GM23338 (cell line): ENCODE results near the gene SRD5A2. TPM values are rescaled to one million over a fixed set of nuclear protein-coding genes. Genes with fewer than 3 reads are reported as not detected.

Experiments
- ATAC-seq: fragments of 200-7000 bp; cut with Tn5 transposase; 3 replicates; pipeline ENCODE4 v1.9.1; 2020
- DNase-seq: peaks from one replicate; pipeline ENCODE4 v3.0.0-alpha.2; 2015; ENCODE audit warnings: low spot score
- H2AFZ ChIP-seq: fragments of 200-600 bp; sonication (generic); 2 replicates; pipeline ENCODE4 v1.8.0; 2016; ENCODE audit warnings: antibody characterized with exemption, mild to moderate bottlenecking, moderate library complexity
- H3F3A ChIP-seq: fragments of 200-600 bp; sonication (generic); replicated peaks from 2 replicates; pipeline ENCODE4 v1.8.0; 2017; ENCODE audit warnings: antibody characterized with exemption, mixed run types, low read depth
- H3K27ac ChIP-seq: fragments of 200-600 bp; sonication (generic); 2 replicates; pipeline ENCODE4 v1.6.1; 2016; ENCODE audit warnings: low read depth
- H3K27me3 ChIP-seq: fragments of 200-600 bp; sonication (generic); 2 replicates; pipeline ENCODE4 v1.8.0; 2016; ENCODE audit warnings: mild to moderate bottlenecking, mixed run types, moderate library complexity; ENCODE audit not compliant: insufficient read depth
- H3K36me3 ChIP-seq: fragments of 200-600 bp; sonication (generic); 2 replicates; pipeline ENCODE4 v1.8.0; 2016; ENCODE audit warnings: mild to moderate bottlenecking; ENCODE audit not compliant: insufficient read depth
- H3K4me1 ChIP-seq: fragments of 200-600 bp; sonication (generic); 2 replicates; pipeline ENCODE4 v1.8.0; 2016; ENCODE audit warnings: mild to moderate bottlenecking, moderate library complexity; ENCODE audit not compliant: insufficient read depth
- H3K4me2 ChIP-seq: fragments of 200-600 bp; sonication (generic); 2 replicates; pipeline ENCODE4 v1.7.1; 2017; ENCODE audit warnings: mixed run types
- H3K4me3 ChIP-seq: fragments of 200-600 bp; sonication (generic); 2 replicates; pipeline ENCODE4 v1.6.1; 2016; ENCODE audit warnings: mixed run types
- H3K79me2 ChIP-seq: fragments of 200-600 bp; sonication (generic); replicated peaks from 2 replicates; pipeline ENCODE4 v1.8.0; 2017; ENCODE audit warnings: mild to moderate bottlenecking; ENCODE audit not compliant: insufficient read depth
- H3K9me2 ChIP-seq: fragments of 200-600 bp; sonication (generic); 2 replicates; pipeline ENCODE4 v1.8.0; 2017; ENCODE audit not compliant: insufficient read depth
- H4K20me1 ChIP-seq: fragments of 200-600 bp; sonication (generic); replicated peaks from 2 replicates; pipeline ENCODE4 v1.8.0; 2017; ENCODE audit warnings: mild to moderate bottlenecking; ENCODE audit not compliant: insufficient read depth
- H3K27ac Mint-ChIP-seq: 2 replicates; pipeline ENCODE4 v1.8.0; 2020; ENCODE audit warnings: inconsistent platforms, mild to moderate bottlenecking, moderate library complexity, mixed read lengths
- H3K27me3 Mint-ChIP-seq: 3 replicates; pipeline ENCODE4 v1.8.0; 2022; ENCODE audit warnings: low read depth, mild to moderate bottlenecking, moderate library complexity, mixed read lengths, inconsistent platforms; ENCODE audit not compliant: insufficient read depth, poor library complexity
- H3K36me3 Mint-ChIP-seq: 3 replicates; pipeline ENCODE4 v1.8.0; 2021; ENCODE audit warnings: low read depth, mild to moderate bottlenecking, inconsistent platforms, moderate library complexity, mixed read lengths
- H3K4me1 Mint-ChIP-seq: 3 replicates; pipeline ENCODE4 v1.8.0; 2020; ENCODE audit warnings: mild to moderate bottlenecking, inconsistent platforms, mixed read lengths
- H3K4me3 Mint-ChIP-seq: 3 replicates; pipeline ENCODE4 v1.8.0; 2021; ENCODE audit warnings: moderate library complexity, mild to moderate bottlenecking, inconsistent platforms, mixed read lengths
- H3K9me3 Mint-ChIP-seq: 3 replicates; pipeline ENCODE4 v1.8.0; 2020; ENCODE audit warnings: moderate library complexity, mild to moderate bottlenecking, inconsistent platforms, mixed read lengths
- CREB1 ChIP-seq: fragments of 250-450 bp; sonication (Bioruptor Pico); IDR thresholded peaks from 2 replicates; pipeline ENCODE4 v1.5.0; 2020; ENCODE audit warnings: low read depth, mild to moderate bottlenecking, moderate library complexity
- JUNB ChIP-seq: IDR thresholded peaks from one replicate; pipeline ENCODE4 v1.6.1; 2016; ENCODE audit warnings: antibody characterized with exemption; ENCODE audit not compliant: unreplicated experiment
- POLR2AphosphoS5 ChIP-seq: IDR thresholded peaks from 2 replicates; pipeline ENCODE4 v1.6.1; 2016; ENCODE audit warnings: antibody characterized with exemption, low read depth
- polyA plus RNA-seq: library from polyadenylated mRNA; unstranded; fragments of >200 nt; fragmentation: Nextera tagmentation; extraction: Ambion mirVana; gene quantifications from 2 replicates; pipeline ENCODE4 v1.2.1, GENCODE V29; 2016
- total RNA-seq: library from RNA; depleted of rRNA; stranded (reverse); fragments of >200 nt; shearing (Covaris generic); gene quantifications from 2 replicates; pipeline ENCODE4 v1.2.3, GENCODE V29; 2014
- TF ChIP-seq, protein P1 (sequence below): IDR thresholded peaks from 2 replicates; pipeline ENCODE4 v1.6.1; 2016; ENCODE audit warnings: antibody characterized with exemption
- TF ChIP-seq, protein P2 (sequence below): fragments of 250-450 bp; sonication (Bioruptor Pico); IDR thresholded peaks from 2 replicates; pipeline ENCODE4 v1.5.0; 2020; ENCODE audit warnings: mild to moderate bottlenecking, moderate library complexity

Gene SRD5A2
- total and polyA plus RNA-seq, 2 experiments from 2014 or later, result 0.03 to 0.05 TPM

DNA sequence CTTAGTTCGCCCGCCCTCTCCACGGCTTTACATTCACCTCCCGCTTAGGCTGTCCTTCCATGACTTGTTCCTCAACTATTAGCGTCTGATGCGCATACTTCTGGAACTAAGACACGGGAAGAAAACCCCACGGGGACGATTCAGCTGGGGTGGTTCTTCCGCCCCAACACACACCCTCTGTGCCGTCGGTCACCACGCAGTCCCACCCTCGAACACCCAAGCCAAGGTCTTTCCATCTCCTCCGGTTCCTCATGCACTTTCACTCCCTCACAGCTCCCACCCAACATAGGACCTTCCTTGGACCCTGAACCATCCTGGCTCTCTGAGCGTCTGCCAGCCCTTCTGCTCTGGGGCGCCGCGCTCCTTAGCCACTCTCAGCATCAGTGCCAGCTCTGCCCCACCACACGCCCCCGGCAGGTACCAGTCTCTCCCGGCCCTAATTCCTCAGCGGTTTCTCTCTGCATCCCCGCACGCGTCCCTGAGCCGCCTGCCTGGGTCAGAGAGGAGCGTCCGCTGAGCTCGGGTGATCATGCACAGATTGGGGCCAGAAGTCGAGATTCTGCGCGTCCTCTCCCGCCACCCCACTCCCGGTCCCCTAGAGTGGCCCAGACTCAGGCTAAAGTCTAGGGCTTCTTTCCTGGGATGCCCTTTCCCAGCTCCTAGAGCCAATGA, 522 bp upstream of the SRD5A2 start:
- no peak; the same call in none of the 3 replicates for ATAC-seq
- H3K9me2 ChIP-seq, result no peaks in the 10 kb centered on the region

More for the DNA sequence above, 522 bp upstream of the SRD5A2 start:
- peak overlapping the region; percentile 75 for H3K4me3 ChIP-seq
- Mint-ChIP-seq H3K27me3 (peaks cover 48% of the 10 kb centered on the region), H3K27ac (no peak overlapping the region), H3K4me1 (peaks cover 17% of the 10 kb centered on the region), H3K36me3 (no peaks in the 10 kb centered on the region; the same call in 2 of the 3 replicates), H3K4me3 (peak overlapping the region; percentile 78), H3K9me3 (peaks cover 7% of the 10 kb centered on the region)
- peaks cover 62% of the 10 kb centered on the region for H3K27me3 ChIP-seq
- no peak overlapping the region for H3K27ac ChIP-seq
- peak overlapping the region; percentile 97 for H2AFZ ChIP-seq
- no peaks in the 10 kb centered on the region for H3K79me2 ChIP-seq
- H3K4me2 ChIP-seq, result peak overlapping the region; percentile 87
- no peaks in the 10 kb centered on the region for H3K36me3 ChIP-seq
- peaks cover 5% of the 10 kb centered on the region; the same call in 1 of the 2 replicates for H3K4me1 ChIP-seq
- H4K20me1 ChIP-seq, result no peaks in the 10 kb centered on the region
- H3F3A ChIP-seq, result no peaks in the 10 kb centered on the region
- TF ChIP-seq JUNB (no peak), CREB1 (CRISPR knock-in tag) (no peak), POLR2AphosphoS5 (no peak)
- TF ChIP-seq, protein P1, sequence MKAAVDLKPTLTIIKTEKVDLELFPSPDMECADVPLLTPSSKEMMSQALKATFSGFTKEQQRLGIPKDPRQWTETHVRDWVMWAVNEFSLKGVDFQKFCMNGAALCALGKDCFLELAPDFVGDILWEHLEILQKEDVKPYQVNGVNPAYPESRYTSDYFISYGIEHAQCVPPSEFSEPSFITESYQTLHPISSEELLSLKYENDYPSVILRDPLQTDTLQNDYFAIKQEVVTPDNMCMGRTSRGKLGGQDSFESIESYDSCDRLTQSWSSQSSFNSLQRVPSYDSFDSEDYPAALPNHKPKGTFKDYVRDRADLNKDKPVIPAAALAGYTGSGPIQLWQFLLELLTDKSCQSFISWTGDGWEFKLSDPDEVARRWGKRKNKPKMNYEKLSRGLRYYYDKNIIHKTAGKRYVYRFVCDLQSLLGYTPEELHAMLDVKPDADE, result no peak
- TF ChIP-seq, protein P2, sequence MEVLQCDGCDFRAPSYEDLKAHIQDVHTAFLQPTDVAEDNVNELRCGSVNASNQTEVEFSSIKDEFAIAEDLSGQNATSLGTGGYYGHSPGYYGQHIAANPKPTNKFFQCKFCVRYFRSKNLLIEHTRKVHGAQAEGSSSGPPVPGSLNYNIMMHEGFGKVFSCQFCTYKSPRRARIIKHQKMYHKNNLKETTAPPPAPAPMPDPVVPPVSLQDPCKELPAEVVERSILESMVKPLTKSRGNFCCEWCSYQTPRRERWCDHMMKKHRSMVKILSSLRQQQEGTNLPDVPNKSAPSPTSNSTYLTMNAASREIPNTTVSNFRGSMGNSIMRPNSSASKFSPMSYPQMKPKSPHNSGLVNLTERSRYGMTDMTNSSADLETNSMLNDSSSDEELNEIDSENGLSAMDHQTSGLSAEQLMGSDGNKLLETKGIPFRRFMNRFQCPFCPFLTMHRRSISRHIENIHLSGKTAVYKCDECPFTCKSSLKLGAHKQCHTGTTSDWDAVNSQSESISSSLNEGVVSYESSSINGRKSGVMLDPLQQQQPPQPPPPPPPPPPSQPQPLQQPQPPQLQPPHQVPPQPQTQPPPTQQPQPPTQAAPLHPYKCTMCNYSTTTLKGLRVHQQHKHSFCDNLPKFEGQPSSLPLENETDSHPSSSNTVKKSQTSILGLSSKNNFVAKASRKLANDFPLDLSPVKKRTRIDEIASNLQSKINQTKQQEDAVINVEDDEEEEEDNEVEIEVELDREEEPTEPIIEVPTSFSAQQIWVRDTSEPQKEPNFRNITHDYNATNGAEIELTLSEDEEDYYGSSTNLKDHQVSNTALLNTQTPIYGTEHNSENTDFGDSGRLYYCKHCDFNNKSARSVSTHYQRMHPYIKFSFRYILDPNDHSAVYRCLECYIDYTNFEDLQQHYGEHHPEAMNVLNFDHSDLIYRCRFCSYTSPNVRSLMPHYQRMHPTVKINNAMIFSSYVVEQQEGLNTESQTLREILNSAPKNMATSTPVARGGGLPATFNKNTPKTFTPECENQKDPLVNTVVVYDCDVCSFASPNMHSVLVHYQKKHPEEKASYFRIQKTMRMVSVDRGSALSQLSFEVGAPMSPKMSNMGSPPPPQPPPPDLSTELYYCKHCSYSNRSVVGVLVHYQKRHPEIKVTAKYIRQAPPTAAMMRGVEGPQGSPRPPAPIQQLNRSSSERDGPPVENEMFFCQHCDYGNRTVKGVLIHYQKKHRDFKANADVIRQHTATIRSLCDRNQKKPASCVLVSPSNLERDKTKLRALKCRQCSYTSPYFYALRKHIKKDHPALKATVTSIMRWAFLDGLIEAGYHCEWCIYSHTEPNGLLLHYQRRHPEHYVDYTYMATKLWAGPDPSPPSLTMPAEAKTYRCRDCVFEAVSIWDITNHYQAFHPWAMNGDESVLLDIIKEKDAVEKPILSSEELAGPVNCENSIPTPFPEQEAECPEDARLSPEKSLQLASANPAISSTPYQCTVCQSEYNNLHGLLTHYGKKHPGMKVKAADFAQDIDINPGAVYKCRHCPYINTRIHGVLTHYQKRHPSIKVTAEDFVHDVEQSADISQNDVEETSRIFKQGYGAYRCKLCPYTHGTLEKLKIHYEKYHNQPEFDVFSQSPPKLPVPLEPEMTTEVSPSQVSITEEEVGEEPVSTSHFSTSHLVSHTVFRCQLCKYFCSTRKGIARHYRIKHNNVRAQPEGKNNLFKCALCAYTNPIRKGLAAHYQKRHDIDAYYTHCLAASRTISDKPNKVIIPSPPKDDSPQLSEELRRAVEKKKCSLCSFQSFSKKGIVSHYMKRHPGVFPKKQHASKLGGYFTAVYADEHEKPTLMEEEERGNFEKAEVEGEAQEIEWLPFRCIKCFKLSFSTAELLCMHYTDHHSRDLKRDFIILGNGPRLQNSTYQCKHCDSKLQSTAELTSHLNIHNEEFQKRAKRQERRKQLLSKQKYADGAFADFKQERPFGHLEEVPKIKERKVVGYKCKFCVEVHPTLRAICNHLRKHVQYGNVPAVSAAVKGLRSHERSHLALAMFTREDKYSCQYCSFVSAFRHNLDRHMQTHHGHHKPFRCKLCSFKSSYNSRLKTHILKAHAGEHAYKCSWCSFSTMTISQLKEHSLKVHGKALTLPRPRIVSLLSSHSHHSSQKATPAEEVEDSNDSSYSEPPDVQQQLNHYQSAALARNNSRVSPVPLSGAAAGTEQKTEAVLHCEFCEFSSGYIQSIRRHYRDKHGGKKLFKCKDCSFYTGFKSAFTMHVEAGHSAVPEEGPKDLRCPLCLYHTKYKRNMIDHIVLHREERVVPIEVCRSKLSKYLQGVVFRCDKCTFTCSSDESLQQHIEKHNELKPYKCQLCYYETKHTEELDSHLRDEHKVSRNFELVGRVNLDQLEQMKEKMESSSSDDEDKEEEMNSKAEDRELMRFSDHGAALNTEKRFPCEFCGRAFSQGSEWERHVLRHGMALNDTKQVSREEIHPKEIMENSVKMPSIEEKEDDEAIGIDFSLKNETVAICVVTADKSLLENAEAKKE (CRISPR knock-in tag), result no peak
- DNase-seq, result peak; percentile 8
